ENCODE data around the gene KCNH8. TPM values are rescaled to one million over a fixed set of nuclear protein-coding genes. Genes with fewer than 3 reads are reported as not detected.

KCNH8 gene
- total and polyA plus RNA-seq, 2 of the 4 experiments (the other 2 are of a cell fraction) = not detected

- Histone ChIP-seq H2BK20ac (ENCODE audit: low read depth, low read length) (no peak overlapping the region), H4K8ac (ENCODE audit: low read depth in 2 of 2, low read length in 2 of 2) (no peak overlapping the region), H3K56ac (ENCODE audit: extremely low read depth, insufficient read depth, low read length) (no peak overlapping the region), H2AFZ (replicated peaks; ENCODE audit: low read length, poor library complexity) (no peak overlapping the region), H3K79me1 (ENCODE audit: low read depth in 1 of 2, low read length in 2 of 2) (no peaks in the 10 kb centered on the region), H3K4me2 (ENCODE audit: low read depth, low read length) (no peak overlapping the region), H2AK9ac (replicated peaks; ENCODE audit: low read depth, low read length, poor library complexity) (no peak overlapping the region), H3K4me1 (ENCODE audit: control insufficient read depth, insufficient read depth, low read length) (no peaks in the 10 kb centered on the region), H2BK120ac (ENCODE audit: low read depth, low read length) (no peak overlapping the region), H3K14ac (replicated peaks; ENCODE audit: low read depth, low read length) (no peak overlapping the region), H3K23ac (ENCODE audit: low read depth, low read length) (no peak overlapping the region), H3K9me3 (ENCODE audit: control insufficient read depth, insufficient read depth, low read length) (0 out of 2 replicates have a peak, but pooled peaks cover 2% of the 10 kb centered on the region), H3K4me3 (ENCODE audit: insufficient read depth, low read depth, low read length) (no peak overlapping the region), H4K5ac (ENCODE audit: low read depth, low read length) (no peak overlapping the region), H2BK5ac (ENCODE audit: low read depth, low read length, poor library complexity, severe bottlenecking) (no peak overlapping the region), H3K27ac (ENCODE audit: insufficient read depth, low read length) (no peak overlapping the region), H2BK15ac (ENCODE audit: low read depth, low read length) (no peak overlapping the region), H4K91ac (ENCODE audit: insufficient read depth, low read depth, low read length) (no peak overlapping the region), H4K20me1 (ENCODE audit: insufficient read depth, low read length) (no peaks in the 10 kb centered on the region), H3K36me3 (ENCODE audit: control insufficient read depth, insufficient read depth, low read length) (no peaks in the 10 kb centered on the region), H3K4ac (ENCODE audit: low read depth, low read length) (no peak overlapping the region), H3K9me1 (ENCODE audit: insufficient read depth, low read length) (no peaks in the 10 kb centered on the region), H3K9ac (ENCODE audit: low read depth, low read length) (no peak overlapping the region), H3K27me3 (ENCODE audit: control insufficient read depth, insufficient read depth, low read length) (no peaks in the 10 kb centered on the region), H3K18ac (ENCODE audit: low read depth, low read length) (no peak overlapping the region), H2AK5ac (ENCODE audit: low read depth, low read length) (no peak overlapping the region)
- ATAC-seq (ENCODE audit: low read depth) = no peak
- ChIA-PET POLR2A (ENCODE audit: unreplicated experiment) (no interaction called here), CTCF (no interaction called here)
- no peak for DNase-seq
- dilution Hi-C loops (cut with HindIII; ENCODE audit: low sequenced_read_pairs, unreplicated experiment) (no loop called here), in situ Hi-C loops (cut with MboI; ENCODE audit: low sequenced_read_pairs) (no loop called here), intact Hi-C loops (cut with micrococcal nuclease) (no loop called here)
- no TSS peak for BruUV-seq (replicated peaks)
- TF ChIP-seq RCOR1 (IDR thresholded peaks at IDR 0.05; ENCODE audit: insufficient replicate concordance, low read length) = no peak
- no peak for TF ChIP-seq POLR2A (IDR thresholded peaks at IDR 0.05; ENCODE audit: low read depth, low read length)
- no peak for TF ChIP-seq MAZ (IDR thresholded peaks at IDR 0.05; ENCODE audit: borderline replicate concordance, low read depth, low read length)
- no peak for TF ChIP-seq MAFK (IDR thresholded peaks at IDR 0.05; ENCODE audit: low read depth, low read length)
- no peak for TF ChIP-seq FOS (IDR thresholded peaks at IDR 0.05; ENCODE audit: low read depth, low read length)
- no peak for TF ChIP-seq CEBPB (IDR thresholded peaks at IDR 0.05; ENCODE audit: low read depth, low read length)
- no peak for TF ChIP-seq CHD1 (IDR thresholded peaks at IDR 0.05; ENCODE audit: low read depth, low read length)
- TF ChIP-seq RFX5 (IDR thresholded peaks at IDR 0.05; ENCODE audit: low read depth, low read length) = no peak
- TF ChIP-seq USF2 (IDR thresholded peaks at IDR 0.05; ENCODE audit: low read depth, low read length) = no peak
- TF ChIP-seq NFE2L2 (IDR thresholded peaks at IDR 0.05; ENCODE audit: low read depth, low read length) = no peak
- no peak for TF ChIP-seq ELK1 (IDR thresholded peaks at IDR 0.05; ENCODE audit: borderline replicate concordance, low read depth, low read length)
- TF ChIP-seq MXI1 (IDR thresholded peaks at IDR 0.05; ENCODE audit: borderline replicate concordance, low read depth, low read length) = no peak
- no CpG with 5 or more reads among the region's 3 CpGs for WGBS, 2 experiments (ENCODE audit: extremely low coverage in 2 of 2, insufficient read length in 1 of 2)
Measured at GRCh38 chr3:19384868-19385267, 236.6 kb downstream of the KCNH8 start.
